Measurements from ENCODE around the gene MICAL3.

MICAL3 gene

GRCh38 chr22:17969701-17970113 is 54.7 kb downstream of the MICAL3 start:
- DNase-seq, result peak; percentile 97

DNA sequence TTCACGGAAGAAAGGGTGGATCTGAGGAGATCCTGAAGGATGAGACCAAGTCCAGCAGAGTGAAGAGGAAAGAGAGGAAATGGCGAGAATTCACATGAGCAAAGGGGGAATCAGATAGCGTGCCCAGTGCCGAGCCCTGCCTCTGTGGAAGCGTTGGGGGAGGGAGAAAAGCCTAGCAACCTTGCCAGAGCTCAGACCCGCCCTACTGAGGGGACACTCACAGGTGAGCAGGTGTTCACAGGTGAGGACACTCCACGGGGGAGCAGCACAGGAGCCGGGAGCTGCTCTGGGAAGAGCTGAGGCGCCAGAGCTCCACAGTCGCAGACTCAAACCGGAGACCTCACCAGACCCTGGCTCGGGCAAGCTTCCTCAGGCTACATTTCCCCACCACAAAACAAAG is 56.2 kb downstream of the MICAL3 start:
- no peak for DNase-seq

DNA sequence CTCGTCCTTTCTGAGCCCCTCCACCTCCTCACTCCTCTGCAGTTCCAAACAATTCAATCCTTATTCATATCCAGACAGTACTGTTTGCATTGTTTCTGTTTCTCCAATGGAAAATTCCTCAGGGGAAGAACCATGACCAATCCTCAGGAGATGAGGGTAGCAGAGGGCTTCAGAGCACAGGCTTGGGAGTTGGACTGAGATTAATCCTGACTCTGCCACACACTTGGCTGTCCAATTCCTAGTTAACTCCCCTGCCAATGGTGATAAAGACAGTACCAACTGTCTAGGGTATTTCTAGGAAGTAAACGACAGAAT is 58.0 kb downstream of the MICAL3 start:
- DNase-seq, result no peak

DNA sequence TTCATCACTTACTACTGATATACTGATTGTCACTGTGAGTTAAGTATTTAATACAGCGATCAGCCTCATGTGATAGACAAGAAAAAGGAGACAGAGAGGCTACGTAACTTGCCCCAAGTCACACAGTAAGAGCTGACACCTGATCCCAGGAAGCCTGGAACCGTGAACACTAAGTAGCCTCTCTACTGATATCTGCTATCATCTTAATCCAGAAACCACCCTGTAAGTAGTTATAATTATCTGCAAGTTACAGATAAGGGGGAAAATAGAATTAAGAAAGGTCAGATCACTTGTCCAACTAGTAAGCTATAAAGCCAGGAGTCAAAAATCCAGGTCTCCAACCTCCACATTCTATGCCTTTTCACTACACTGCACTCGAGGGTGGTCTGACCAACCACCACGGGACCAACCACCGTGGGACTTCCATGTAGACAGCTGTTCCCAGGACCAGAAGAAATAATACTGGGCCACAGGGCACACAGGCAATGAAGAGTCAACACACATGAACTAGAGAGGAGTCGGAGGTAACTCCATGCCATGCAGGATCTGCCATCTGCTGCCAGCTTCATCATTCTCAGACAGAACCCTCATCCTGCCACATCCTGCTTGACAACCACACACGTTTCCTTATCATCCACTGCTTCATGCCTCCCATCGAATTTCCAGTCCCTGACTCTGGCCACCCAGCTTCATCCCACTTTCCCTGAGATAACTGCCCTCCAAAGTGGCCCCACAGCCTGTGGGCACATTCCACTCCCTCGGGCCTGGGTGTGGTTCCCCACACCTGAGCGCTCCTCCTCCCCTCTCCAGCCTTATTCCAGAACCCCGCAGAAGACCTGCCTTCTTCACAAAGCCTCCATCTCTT is 58.6 kb downstream of the MICAL3 start:
- no peak for DNase-seq

- DNase-seq, result no peak
These were observed 59.7 kb downstream of the MICAL3 start for GRCh38 chr22:17964643-17965042.

DNA sequence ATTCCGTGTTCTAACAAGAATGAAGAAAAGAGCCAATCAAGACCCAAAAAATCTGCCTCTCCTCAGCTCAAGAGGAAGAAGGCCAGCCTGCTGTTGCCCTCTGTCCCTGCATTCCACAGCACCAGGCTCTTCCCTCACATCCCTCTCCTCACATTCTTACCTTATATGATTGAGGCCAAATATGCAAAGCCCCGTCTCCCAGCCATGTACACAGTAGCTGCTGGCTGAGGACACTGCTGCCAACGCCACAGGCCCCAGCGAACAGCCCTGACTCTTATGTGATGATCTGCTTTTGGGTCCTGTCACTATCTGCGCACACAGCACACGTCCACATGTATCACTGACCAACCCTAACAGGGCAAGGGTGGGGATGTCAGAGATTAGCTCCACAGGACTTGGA is 60.2 kb downstream of the MICAL3 start:
- peak; percentile 34 for DNase-seq

DNA sequence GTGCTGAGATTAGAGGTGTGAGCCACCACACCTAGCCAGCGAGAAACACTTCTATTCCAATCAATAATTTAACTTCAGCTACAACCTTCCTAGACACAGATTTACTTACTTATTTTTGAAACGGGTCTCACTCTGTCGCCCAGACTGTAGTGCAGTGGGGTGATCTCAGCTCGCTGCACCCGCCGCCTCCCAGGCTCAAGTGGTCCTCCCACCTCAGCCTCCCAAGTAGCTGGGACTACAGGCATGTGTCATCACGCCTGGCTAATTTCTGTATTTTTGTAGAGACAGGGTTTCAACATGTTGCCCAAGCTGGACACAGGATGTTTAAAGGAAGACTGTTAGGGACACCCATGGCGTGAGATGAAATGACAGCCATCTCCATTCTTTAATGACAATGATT is 61.3 kb downstream of the MICAL3 start:
- no peak for DNase-seq

- no peak for DNase-seq
These were observed 62.2 kb downstream of the MICAL3 start for GRCh38 chr22:17962168-17962567.

DNA sequence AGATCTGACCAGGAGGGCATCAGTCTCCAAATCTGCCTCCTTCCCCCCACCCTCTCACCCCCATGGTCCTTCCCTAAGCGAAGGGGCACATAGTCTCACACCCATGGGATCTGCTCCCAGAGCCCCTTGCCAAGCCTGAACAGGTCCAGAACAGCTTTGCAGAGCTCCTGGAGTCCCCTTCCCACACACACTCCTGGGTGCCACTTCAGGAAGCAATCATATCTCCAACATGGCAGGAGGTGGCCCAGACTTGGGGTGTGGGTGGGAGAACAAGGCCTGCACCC is 63.0 kb downstream of the MICAL3 start:
- no peak for DNase-seq

- DNase-seq, result no peak
These were observed 63.5 kb downstream of the MICAL3 start for GRCh38 chr22:17960695-17961445.

GRCh38 chr22:17960011-17960410 is 64.3 kb downstream of the MICAL3 start:
- no peak for DNase-seq

DNA sequence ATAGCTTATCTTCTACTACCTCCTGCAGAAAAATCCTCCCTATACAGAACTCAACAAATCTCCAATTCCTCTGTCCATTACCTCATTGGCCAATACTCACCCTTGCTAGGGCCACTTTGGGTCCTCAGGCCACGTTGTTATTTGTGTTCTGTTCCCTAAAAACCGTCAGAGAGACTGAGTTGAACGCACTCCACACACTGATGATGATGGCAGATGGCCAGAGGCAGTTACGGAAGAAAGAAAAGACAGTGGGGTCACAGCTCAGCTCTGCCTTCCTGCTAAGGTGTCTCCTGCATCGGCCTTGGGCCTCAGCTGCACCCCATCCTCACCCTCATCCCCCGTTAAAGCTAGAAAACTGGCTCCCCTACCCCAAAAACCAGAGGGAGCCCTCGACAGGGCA is 66.2 kb downstream of the MICAL3 start:
- no peak for DNase-seq

- DNase-seq, result no peak
These were observed 66.7 kb downstream of the MICAL3 start for GRCh38 chr22:17957693-17958092.

DNA sequence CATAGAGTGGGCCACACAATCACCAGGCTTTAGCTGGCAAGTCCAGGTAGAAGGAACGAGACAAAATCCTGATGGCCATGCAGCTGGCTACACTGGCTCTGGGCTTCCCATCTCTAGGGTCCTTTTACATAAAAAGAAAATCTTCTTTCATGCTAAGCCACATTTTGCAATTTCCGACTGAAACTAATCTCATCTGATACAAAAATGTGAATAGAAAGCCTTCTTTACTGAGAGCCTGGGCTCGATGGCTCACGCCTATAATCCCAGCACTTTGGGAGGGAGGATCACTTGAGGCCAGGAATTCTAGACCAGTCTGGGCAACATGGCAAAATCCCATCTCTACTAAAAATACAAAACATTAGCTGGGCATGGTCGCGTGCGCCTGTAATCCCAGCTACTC is 67.2 kb downstream of the MICAL3 start:
- no peak for DNase-seq

- no peak for DNase-seq
These were observed 67.7 kb downstream of the MICAL3 start for GRCh38 chr22:17956630-17957029.

DNA sequence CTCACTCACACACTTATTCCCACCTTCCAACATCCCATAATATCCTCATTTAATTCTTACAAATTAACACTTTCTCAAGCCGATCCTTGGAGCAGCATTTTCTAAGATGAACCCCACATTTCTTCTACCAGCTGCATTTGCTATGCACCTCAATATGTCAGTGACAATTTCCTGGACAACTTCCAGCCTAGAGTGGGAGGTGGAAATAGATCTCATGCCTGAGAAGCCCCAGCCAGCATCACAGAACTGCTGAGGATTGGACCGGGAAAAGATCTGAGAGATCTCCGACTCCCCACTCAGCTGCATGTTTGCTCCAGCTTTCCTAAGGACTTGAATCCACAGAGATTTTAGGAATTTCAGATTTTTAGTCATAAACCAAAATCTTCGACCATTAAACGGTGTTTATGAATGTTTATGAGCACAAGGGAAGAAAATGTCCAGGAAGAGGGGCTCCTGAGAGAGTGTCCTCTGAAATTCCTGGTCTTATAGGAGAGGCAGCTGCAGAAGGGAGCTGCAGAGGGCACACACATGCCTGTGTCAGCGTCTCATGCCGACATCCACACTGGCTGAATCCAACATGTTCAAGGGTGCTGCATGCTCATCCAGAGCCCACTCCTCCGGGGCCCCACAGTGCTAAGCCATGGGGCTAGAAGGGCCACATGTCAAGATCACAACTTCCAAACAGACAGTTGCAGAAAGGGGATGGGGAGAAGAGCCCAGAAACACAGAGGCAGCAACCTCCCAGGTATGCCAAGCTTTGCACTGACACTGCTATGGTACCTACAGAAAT is 68.6 kb downstream of the MICAL3 start:
- DNase-seq, result no peak

GRCh38 chr22:17954860-17955587 is 69.3 kb downstream of the MICAL3 start:
- no peak for DNase-seq

- no peak for DNase-seq
These were observed 70.0 kb downstream of the MICAL3 start for GRCh38 chr22:17954200-17954859.

DNA sequence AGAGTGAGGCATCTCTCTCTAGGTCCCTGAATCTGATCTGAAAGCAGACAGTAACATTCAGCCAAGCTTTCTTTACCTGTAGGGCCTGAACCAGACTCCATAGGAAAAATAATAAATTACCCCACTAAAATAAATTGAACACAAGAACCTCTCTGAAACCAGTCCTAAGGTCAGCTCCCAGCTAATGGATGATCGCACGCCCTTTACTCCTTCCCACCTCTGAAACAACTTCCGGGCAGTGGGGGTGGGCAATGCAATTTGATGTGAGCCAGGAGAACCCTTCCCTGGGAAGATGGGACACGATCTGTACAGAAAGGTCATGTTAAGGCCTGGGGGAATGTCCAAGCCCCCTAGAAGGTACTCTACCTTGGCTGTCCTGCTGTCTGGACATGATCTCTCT is 71.2 kb downstream of the MICAL3 start:
- no peak for DNase-seq

DNA sequence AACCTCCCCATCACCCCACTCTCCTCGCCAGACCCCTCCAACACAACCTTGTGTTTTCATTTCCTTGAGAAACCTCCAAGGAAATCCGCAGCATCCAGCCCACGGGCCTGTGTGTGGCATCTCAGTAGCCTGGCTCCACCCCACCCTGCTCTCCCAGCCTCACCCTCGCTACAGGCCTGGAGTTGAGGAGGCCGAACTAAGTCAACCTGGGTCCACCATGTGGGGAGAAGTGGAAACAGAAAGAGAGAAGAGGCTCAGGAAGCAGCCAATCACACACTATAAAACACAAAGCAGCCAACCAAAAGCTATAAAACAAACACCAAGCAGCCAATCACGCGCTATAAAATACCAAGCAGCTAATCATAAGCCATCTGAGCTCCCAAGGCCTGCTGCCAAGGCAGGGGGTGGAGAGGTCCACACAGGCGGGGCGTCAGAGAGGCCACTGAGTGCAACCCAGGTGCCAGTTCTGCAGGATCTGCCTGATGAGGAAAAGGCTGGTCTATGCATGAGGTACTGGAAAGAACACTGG is 72.0 kb downstream of the MICAL3 start:
- DNase-seq, result no peak

- no peak for DNase-seq
These were observed 73.0 kb downstream of the MICAL3 start for GRCh38 chr22:17951315-17951714.

DNA sequence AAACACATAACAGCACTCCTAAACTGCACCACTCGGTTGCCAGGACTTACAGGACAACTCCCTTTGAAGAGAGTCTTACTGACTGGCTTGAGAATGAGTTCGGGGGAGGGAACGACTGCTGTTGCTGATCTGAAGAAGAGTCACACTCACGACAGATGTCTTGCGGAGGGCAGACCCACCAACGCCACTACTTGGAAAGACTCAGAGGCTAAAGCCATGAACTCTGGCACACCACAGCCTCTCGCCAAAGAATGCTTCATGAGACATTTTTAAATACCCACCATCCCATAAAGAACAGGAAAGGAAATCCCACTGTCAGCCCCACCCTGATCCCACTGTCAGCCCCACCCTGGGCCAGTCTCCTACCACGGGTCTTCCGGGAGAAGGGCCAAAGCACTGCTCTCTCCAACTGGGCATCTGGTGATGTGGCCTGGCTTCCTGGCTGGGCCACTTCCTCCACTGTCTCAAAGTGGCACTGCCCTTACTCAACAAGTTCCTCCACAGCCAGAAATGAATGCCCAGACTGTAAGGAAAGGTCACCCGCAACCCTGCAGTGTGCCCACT is 73.6 kb downstream of the MICAL3 start:
- peak; percentile 30 for DNase-seq

Data from EL (cell line).